ENCODE measurements around the gene MAGEA3.
"Not testable (repeated sequence)": the region's sequence is repeated elsewhere in the genome, so short reads cannot be mapped to it uniquely, and the experiment has no call there.

The MAGEA3 gene

GRCh38 chrX:152736528-152736927 lies 37.9 kb downstream of the MAGEA3 start:
- not testable (repeated sequence) for DNase-seq

GRCh38 chrX:152738560-152738959 lies 40.0 kb downstream of the MAGEA3 start:
- no peak for DNase-seq
